HCT116 (cell line): ENCODE results near the gene PFN3.

Experiments used
- ATF3 ChIP-seq: IDR thresholded peaks from 2 replicates; pipeline ENCODE4 v1.6.1; 2012
- CTCF ChIP-seq, 3 experiments: fragments of 200-600 bp in 1 of 3; sonication (generic) in 1 of 3; IDR thresholded peaks in 2 of 3; conservative IDR thresholded peaks in 1 of 3; 2 replicates each; pipeline ENCODE4 v1.5.1; 2012 to 2017; ENCODE audit warnings: low read depth in 2 of 3, low read length in 2 of 3, antibody characterized with exemption in 1 of 3, borderline replicate concordance in 1 of 3, control low read depth in 1 of 3, mild to moderate bottlenecking in 1 of 3, mixed read lengths in 1 of 3, mixed run types in 1 of 3, moderate library complexity in 1 of 3; ENCODE audit not compliant: insufficient read depth in 1 of 3
- ELF1 ChIP-seq: IDR thresholded peaks from 2 replicates; pipeline ENCODE4 v1.6.1; 2012; ENCODE audit warnings: low read depth, borderline replicate concordance
- EZH2 ChIP-seq: fragments of 200-600 bp; sonication (generic); IDR thresholded peaks from 2 replicates; pipeline ENCODE4 v1.6.1; 2017; ENCODE audit warnings: antibody characterized with exemption, mixed run types
- POLR2A ChIP-seq: IDR thresholded peaks from 2 replicates; pipeline ENCODE4 v1.7.0; 2011; ENCODE audit warnings: borderline replicate concordance; ENCODE audit not compliant: insufficient read depth, insufficient read length; ENCODE audit errors: extremely low read depth
- POLR2AphosphoS5 ChIP-seq: IDR thresholded peaks from 2 replicates; pipeline ENCODE4 v1.6.1; 2011; ENCODE audit warnings: mild to moderate bottlenecking, low read depth, low read length, moderate library complexity
- ZNF274 ChIP-seq: fragments of 200-500 bp; sonication (Bioruptor generic); IDR thresholded peaks from 2 replicates; pipeline ENCODE4 v1.6.1; 2014; ENCODE audit warnings: mild to moderate bottlenecking, low read depth, low read length, inconsistent platforms

- TF ChIP-seq ATF3 (no peak), ZNF274 (no peak), CTCF (IDR thresholded peaks at IDR 0.05 in 2 of 3, conservative IDR thresholded peaks at IDR 0.05 in 1 of 3; ENCODE audit: borderline replicate concordance in 1 of 3, insufficient read depth in 1 of 3, low read depth in 2 of 3, low read length in 2 of 3) (no peak), POLR2A (no peak), EZH2 (no peak), ELF1 (no peak), POLR2AphosphoS5 (no peak)
These were observed 7.7 kb downstream of the PFN3 start for GRCh38 chr5:177392765-177393164.
